ENCODE data around the gene PAK6.

Gene PAK6

GRCh38 chr15:40314723-40315276 lies 75.9 kb downstream of the PAK6 start:
- peak; percentile 75 for DNase-seq (ENCODE audit: insufficient read length, low spot score)
- FAIRE-seq: peak; percentile 30
- TF ChIP-seq POLR2A (IDR thresholded peaks at IDR 0.05; ENCODE audit: low read depth, low read length): no peak

- no peak for TF ChIP-seq POLR2A (IDR thresholded peaks at IDR 0.05; ENCODE audit: low read depth, low read length)
- DNase-seq (ENCODE audit: insufficient read length, low spot score): no peak
- FAIRE-seq: no peak
These were observed 78.1 kb downstream of the PAK6 start for GRCh38 chr15:40316931-40317330.

- DNase-seq (ENCODE audit: insufficient read length, low spot score): no peak
- FAIRE-seq: no peak
- TF ChIP-seq POLR2A (IDR thresholded peaks at IDR 0.05; ENCODE audit: low read depth, low read length): no peak
These were observed 78.7 kb downstream of the PAK6 start for GRCh38 chr15:40317580-40317979.

GRCh38 chr15:40320409-40320808 lies 81.5 kb downstream of the PAK6 start:
- TF ChIP-seq POLR2A (IDR thresholded peaks at IDR 0.05; ENCODE audit: low read depth, low read length): no peak
- no peak for FAIRE-seq

GRCh38 chr15:40320931-40321371 lies 82.1 kb downstream of the PAK6 start:
- FAIRE-seq (peak; percentile 27), DNase-seq (ENCODE audit: insufficient read length, low spot score) (peak; percentile 83)
- no peak for TF ChIP-seq POLR2A (IDR thresholded peaks at IDR 0.05; ENCODE audit: low read depth, low read length)

More at GRCh38 chr15:40320409-40320808, 81.5 kb downstream of the PAK6 start:
- no peak for DNase-seq (ENCODE audit: insufficient read length, low spot score)

GRCh38 chr15:40322531-40323238 lies 83.8 kb downstream of the PAK6 start:
- TF ChIP-seq POLR2A (IDR thresholded peaks at IDR 0.05; ENCODE audit: low read depth, low read length): no peak
- FAIRE-seq (no peak), DNase-seq (ENCODE audit: insufficient read length, low spot score) (no peak)

GRCh38 chr15:40323239-40323952 lies 84.5 kb downstream of the PAK6 start, which contains the start of gene INAFM2:
Gene INAFM2 (plus strand): TSS chr15:40323692. CDS start chr15:40324056, 364 bp downstream.
- no peak for FAIRE-seq
- peak; percentile 85 for TF ChIP-seq POLR2A (IDR thresholded peaks at IDR 0.05; ENCODE audit: low read depth, low read length)
- DNase-seq (ENCODE audit: insufficient read length, low spot score): peak; percentile 82

- no peak for FAIRE-seq
- no peak for TF ChIP-seq POLR2A (IDR thresholded peaks at IDR 0.05; ENCODE audit: low read depth, low read length)
- no peak for DNase-seq (ENCODE audit: insufficient read length, low spot score)
These were observed 85.4 kb downstream of the PAK6 start for GRCh38 chr15:40323953-40324937.

- no peak for DNase-seq (ENCODE audit: insufficient read length, low spot score)
These were observed 86.3 kb downstream of the PAK6 start for GRCh38 chr15:40325188-40325587.

GRCh38 chr15:40325700-40326099 lies 86.8 kb downstream of the PAK6 start:
- DNase-seq (ENCODE audit: insufficient read length, low spot score) (no peak), FAIRE-seq (no peak)
- TF ChIP-seq POLR2A (IDR thresholded peaks at IDR 0.05; ENCODE audit: low read depth, low read length): no peak

More at GRCh38 chr15:40325188-40325587, 86.3 kb downstream of the PAK6 start:
- TF ChIP-seq POLR2A (IDR thresholded peaks at IDR 0.05; ENCODE audit: low read depth, low read length): no peak
- FAIRE-seq: no peak
